ENCODE measurements around the gene LRRC8C. TPM values are rescaled to one million over a fixed set of nuclear protein-coding genes. Genes with fewer than 3 reads are reported as not detected.
A peak's percentile ranks its signal among the peaks of the same experiment; 100 is the strongest.
"Not testable (repeated sequence)": the region's sequence is repeated elsewhere in the genome, so short reads cannot be mapped to it uniquely, and the experiment has no call there.

The LRRC8C gene
- total RNA-seq, 1 donor from 2014 or later = 6.8 TPM

DNA sequence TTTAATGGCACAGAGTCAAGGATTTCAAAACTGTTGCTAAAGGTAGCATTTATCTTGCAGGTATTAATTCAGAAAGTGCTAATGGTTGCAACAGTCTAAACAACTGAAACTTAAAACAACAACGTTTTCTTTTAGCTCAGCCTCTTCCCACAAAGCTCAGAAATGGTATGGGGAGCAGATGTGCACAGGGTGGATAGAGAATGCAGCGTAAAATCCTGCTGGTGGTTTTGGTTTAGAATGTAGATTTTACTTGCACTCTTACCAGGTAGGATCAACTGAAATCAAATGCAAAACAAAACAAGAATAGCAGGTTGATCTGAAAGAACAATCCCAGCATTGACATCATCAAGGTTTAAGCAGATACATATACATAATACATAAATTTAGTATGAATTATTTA, 3.8 kb upstream of the LRRC8C start:
- DNase-seq (no peak), ATAC-seq (no peak)
- intact Hi-C loops (cut with micrococcal nuclease) = no loop called here

DNA sequence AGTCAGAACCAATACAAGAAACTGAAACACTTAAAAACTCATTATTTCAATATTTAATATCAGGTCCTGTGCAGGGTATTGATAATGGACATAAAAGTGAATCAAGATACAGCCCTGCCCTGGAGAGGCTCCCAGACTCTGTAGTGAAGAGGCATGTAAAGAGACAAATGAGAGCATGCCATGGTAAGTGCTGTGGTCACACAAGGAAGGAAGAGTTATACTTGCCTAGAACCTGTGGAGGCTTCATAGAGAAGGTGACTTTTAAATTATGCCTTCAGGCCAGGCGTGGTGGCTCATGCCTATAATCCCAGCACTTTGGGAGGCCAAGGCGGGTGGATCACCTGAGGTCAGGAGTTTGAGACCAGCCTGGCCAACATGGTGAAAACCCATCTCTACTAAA, 3.3 kb upstream of the LRRC8C start:
- ATAC-seq; DNase-seq; intact Hi-C loops (cut with micrococcal nuclease): not testable (repeated sequence)

DNA sequence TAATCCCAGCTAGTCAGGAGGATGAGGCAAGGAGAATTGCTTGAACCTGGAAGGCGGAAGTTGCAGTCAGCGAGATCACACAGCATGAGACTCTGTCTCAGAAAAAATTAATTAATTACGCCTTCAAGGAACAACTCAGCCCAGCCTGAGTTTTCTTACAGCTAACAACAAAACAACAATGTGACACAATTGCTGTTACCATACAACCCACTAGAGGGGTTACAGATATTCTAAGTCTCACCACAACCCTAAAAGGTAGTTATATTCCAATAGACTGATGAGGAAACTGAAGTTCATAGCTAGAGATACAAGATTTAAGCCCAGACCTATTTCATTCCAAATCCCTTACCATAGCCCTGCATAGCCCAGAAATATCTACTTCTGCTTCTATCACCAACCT, 2.9 kb upstream of the LRRC8C start:
- no peak for DNase-seq
- ATAC-seq = no peak
- intact Hi-C loops (cut with micrococcal nuclease) = no loop called here

DNA sequence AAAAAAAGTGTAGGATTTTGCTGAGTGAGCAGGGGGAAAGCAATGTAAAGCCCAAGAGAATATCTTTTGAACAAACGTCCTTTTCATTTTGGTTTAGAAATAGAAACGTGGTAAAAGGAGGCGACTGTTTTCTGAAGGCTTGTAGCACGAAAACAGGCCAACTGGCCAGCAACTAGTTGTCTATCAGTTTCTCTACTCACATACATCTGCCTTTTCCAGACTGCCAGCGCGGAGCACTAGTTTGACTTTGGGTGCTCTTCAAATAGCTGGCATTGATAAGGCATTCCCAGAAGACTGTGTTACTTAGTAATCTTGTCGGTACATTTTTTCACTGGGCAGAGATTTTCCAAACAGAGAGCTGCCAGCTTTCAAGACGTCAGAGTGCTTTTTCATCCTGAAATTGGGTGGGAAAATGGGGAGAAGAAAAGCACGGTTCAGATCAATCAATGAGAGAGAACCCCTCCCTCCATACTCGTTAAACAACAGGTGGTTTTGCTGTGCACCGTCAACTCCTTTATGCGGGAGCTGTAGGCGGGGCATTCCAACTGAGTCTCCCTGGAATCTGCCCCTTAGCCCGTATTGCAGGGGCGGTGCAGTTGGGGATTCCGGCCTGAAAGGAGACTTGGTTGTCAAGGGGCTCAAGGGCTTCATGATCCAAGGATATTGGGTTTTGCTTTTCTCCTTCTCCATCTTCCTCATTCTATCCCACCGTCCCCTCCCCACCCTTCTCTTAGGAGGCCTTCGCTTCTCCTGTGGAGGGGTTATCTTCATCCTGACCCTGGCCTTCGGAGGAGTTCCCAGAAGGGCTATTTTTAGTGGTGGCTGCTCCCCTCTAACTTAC, 884 bp upstream of the LRRC8C start:
- ATAC-seq (peak; percentile 26), DNase-seq (peak; percentile 45)
- intact Hi-C loops (cut with micrococcal nuclease) = loop anchor here (2.0 kb wide), 1 partner anchor 131 kb away; no protein-coding TSS in a partner anchor

DNA sequence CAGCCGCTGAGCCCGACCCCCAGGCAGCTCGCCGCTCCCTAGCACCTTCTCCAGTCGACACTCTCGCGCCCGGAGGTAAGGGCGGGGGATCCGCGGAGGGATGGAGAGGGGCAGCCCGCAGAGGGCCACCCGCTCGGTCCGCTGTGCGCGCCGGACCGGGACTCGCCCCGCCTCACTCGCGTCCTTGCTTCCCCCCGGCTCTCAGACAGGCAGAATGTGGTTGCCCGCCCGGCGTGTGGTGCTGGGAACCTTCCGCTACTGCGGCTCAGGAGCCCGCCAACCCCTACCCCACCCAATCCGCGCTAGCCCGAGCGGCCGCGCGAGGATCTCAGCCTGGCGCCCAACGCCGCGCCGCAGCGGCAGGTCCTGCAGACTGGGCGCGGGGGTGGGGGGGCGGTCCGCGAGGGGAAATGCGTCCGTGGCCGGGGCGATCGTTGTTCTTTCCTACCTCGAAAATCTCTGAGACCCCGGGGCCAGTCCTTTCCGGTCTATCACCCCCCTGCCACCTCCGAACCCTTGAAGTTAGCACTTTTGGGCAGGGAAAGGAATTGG, 404 bp downstream of the LRRC8C start:
- peak; percentile 71 for ATAC-seq
- DNase-seq = peak; percentile 78

DNA sequence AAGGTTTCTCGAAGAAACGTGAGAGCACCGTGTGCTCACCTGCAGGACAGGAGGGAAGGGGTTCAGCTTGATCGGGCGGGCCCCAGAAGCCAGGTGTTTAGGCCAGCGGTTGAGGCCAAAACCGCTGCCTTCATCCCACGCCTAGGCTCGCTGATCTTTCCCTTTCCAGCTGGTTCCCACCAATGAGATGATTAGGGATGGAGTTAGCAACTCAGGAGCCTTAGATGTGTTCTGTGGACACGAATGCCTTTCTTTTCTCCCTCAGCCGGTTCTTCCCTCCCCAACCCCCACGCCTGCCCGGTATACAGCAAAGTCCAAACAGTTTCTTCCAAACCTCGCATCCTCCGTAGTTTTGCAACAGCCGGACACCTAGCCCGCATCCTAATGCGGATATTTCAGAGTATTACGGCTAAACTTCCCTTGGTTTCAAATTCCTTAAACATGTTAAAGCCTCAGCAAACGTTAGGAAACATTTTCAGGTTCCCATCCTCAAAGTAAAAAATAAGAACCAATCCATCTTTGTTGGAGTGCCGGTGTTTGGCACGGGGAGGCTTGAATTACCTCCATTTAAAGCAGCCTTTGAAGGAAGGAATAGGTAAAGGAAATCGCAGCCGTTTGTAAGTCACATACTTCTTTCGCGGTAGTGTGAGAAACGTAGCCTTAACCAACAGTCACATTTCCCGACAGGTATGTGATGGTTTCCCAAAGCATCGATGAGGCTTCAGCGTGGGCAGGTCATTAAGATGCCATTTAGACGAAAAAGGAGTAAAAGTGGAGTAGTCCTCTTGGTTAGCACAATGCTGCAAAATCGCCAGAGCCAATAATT, 1.1 kb downstream of the LRRC8C start:
- DNase-seq (peak; percentile 29), ATAC-seq (peak; percentile 10)
- intact Hi-C loops (cut with micrococcal nuclease) = loop anchor here (2.0 kb wide), 1 partner anchor 129 kb away; no protein-coding TSS in a partner anchor

More for the DNA sequence above, 404 bp downstream of the LRRC8C start:
- intact Hi-C loops (cut with micrococcal nuclease) = loop anchor here (2.0 kb wide), 1 partner anchor 129 kb away; no protein-coding TSS in a partner anchor

DNA sequence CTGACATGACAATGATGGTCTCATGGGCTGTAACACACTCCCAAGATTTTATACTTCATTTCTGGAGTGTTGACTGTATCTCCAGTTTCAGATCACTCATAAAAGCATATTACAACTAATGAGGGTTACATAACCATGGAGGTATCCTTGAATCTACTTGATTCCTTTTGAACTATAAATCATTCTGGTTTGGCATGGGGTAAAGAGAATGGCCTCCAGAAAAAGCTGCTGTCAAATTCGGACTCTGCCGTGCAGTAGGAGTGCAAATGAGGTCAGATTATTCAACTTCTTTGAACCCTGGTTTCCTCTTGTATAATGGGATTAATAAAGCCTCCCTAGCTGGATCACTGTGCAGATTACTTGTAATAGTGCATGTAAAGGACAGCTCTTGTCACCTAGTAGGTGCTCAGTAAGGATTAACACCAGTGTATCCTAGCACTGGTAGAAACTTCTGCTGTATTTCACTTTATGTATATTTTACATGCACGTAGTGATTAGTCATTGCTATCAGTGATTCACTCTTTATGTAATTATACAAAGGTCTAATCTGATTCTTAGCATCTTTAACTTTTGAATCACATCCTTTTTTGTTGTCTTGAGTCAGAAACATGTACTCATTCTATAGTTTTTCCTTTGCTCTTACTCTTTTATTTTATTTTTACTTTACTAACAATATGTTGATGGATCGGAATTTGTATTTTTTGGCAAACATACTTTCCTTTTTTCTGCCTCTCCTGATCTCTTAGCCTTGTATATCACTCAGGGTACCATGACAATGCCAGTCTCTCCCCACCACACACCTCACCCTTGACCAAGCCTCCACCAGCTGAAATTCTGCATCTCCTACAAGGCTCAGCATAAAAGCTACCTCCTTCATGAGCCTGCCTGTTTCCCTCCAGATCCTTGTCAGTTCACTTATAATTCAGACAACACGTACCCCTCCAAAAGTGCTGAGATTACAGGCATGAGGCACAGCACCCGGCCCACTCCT, 3.2 kb downstream of the LRRC8C start:
- no peak for DNase-seq
- no peak for ATAC-seq
- intact Hi-C loops (cut with micrococcal nuclease) = no loop called here

DNA sequence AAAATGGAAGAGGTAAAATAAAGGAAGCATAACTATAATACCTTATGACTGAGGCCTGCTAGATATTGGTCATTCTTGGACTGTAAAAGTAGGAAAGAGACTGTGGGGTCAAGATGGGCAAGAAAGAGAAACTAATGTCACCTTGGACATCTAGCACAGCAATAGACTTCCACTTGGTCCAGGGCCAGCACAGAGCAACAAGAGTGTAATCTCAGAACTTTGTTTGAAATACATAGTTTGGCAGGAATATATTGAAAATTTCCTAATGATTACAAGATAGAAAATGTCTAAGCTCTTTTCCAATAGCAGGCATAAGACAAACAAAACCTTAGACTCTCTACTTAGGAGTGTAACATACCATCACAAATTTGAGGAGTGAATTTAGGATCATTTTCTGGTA, 4.6 kb downstream of the LRRC8C start:
- ATAC-seq (no peak), DNase-seq (no peak)
- intact Hi-C loops (cut with micrococcal nuclease) = no loop called here

DNA sequence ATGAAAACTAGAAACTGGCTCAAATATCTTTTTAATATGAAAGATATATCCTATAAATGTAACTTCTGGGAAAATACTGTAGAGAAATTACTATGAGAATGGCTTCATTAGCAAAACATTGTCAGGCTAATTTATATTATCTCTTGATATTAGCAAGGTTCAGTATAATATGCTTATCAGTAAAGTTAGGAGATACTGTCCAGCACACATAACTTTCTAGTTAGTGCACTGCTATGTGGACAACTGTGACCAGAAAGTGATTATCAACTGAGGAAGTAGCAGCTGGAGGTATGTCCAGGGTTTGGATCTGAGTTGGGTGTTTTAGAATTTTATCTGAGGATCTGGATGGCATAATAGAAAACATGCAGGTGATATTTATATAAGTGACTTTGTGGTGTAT, 7.5 kb downstream of the LRRC8C start:
- no peak for DNase-seq
- intact Hi-C loops (cut with micrococcal nuclease) = no loop called here
- ATAC-seq = no peak

DNA sequence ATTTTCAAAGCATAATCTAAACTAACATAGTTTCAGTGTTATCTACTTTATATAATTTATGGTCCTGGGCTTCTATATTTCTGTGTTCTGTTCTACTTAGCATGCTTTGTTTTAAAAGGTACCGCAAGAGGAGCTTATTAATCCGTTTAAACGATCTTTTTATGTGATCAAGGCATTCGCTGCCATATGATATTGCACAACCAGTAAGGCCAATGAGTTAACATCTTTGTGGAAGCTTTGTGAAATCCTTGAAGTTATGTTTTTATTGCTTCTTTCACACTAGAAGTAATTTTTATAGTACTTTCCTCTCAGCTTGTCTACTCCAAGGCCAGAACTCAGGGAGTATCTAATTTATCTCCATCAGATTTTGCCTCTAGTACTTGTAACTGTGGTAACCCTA, 8.9 kb downstream of the LRRC8C start:
- DNase-seq = no peak
- intact Hi-C loops (cut with micrococcal nuclease) = no loop called here
- no peak for ATAC-seq

DNA sequence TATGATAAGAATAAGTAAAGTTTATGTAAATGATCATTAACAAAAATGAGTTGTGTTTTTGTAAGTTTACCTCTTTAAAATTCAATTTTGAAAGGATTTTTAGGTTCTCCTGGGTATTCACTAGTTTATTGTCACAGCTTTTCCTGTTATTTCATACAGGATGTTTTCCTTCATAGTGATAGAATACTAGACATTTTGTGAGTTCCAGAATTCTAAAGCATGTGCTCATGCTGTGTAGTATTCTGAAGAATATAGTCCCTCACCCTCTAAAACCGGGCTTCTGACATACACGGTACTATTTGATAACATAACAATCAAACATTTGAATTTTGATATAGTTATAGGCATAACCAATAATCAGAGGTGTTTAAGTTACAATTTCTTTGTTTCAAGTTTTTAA, 10.7 kb downstream of the LRRC8C start:
- DNase-seq (no peak), ATAC-seq (no peak)
- intact Hi-C loops (cut with micrococcal nuclease) = no loop called here

DNA sequence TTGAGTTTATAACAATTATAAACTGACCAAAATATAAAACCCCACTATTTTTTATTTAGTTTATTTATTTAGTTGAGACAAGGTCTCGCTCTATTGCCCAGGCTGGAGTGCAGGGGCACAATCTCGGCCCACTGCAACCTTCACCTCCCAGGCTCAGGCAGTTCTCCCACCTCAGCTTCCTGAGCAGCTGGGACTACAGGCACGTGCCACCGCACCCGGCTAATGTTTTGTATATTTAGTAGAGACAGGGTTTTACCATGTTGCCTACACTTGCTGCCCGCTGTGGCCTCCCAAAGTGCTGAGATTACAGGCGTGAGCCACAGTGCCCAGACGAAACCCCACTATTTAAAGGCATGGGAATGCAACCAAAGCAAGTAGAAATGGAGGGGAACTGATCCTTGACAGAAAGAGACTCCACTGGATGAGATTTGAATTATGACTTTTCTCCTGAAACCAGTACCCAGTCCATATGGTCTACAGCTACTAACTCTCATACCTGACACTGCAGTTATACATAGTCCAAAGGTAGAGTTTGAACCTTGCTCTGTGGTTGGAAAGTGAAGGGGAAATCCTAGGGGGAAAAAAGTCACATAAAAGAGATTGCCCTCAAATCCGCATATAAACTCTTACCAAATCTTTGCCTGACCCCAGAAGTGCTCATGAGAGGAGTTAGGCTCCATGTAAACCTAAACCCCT, 11.3 kb downstream of the LRRC8C start:
- intact Hi-C loops (cut with micrococcal nuclease) = no loop called here
- DNase-seq (no peak), ATAC-seq (no peak)

DNA sequence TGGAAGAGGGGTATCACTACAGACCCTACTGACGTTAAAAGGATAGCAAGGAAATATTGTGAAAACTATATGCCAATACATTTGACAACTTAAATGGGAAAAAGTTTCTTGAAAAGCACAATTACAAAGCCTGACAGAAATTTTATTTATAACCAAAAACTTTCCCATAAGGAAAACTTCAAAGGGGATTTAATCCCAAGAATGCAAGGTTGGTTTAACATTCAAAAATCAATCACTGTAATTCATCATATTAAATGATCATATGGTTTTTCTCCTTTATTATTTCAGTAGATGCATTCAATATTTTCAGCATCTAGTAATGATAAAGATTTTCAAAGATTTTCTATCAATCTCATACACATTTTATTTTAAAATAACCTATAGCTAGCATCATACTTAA, 13.3 kb downstream of the LRRC8C start:
- DNase-seq (no peak), ATAC-seq (no peak)
- intact Hi-C loops (cut with micrococcal nuclease) = no loop called here

DNA sequence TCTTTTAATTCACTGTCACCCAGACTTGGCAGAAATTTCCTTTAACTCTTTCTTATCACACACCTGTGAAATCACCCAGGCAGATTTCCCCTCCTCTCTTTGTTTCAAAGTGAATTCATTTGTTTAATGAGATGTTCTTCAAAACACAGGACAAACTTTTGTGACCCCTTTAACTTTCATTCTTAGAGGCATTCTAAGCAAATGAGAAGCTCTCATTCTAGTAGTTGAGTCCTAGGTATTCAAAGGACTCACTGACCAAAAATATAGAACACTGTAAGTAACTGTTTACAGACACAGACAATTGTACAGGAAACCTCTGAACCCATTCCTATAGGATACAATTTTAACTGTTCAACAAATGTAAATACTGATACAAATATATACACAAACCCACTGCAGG, 16.9 kb downstream of the LRRC8C start:
- no peak for ATAC-seq
- intact Hi-C loops (cut with micrococcal nuclease) = no loop called here
- no peak for DNase-seq

DNA sequence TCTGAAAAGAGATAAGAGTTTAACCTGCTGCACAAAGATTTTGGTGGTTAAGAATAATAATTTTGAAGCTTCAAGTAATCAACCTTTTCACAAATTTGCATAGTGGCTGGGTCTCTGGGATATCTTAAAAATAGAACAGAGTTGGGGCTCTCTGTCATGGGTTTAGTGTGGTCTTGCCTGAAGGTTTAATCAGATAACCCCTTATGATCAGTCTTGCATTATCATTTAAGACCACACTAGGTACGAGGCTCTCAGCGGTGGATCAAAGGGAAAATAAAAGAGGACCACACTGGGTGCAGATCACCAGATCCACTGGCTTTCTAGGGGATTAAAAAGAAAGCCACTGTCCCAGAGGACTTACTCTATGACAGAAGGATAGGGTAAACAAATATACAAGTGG, 19.5 kb downstream of the LRRC8C start:
- ATAC-seq = no peak
- intact Hi-C loops (cut with micrococcal nuclease) = no loop called here
- DNase-seq = no peak

DNA sequence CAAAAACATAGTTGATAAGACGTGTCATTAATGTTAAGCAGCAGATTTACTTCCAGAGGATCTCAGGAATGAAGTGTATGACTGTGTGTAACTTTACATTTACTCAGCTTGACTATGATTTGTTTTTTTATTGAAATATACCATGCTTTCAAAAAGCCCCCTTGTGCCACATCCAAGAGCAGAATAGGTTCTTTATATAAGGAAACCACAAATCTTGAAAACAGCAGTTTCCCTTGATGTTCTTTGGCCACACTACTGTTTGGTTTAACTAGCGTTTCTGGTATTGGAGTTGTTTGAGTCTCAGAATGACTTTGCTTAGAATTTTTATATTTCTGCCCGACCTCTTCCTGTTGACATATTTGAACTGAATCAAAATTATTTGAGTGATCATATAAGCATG, 25.0 kb downstream of the LRRC8C start:
- DNase-seq = no peak
- ATAC-seq = no peak
- intact Hi-C loops (cut with micrococcal nuclease) = no loop called here

DNA sequence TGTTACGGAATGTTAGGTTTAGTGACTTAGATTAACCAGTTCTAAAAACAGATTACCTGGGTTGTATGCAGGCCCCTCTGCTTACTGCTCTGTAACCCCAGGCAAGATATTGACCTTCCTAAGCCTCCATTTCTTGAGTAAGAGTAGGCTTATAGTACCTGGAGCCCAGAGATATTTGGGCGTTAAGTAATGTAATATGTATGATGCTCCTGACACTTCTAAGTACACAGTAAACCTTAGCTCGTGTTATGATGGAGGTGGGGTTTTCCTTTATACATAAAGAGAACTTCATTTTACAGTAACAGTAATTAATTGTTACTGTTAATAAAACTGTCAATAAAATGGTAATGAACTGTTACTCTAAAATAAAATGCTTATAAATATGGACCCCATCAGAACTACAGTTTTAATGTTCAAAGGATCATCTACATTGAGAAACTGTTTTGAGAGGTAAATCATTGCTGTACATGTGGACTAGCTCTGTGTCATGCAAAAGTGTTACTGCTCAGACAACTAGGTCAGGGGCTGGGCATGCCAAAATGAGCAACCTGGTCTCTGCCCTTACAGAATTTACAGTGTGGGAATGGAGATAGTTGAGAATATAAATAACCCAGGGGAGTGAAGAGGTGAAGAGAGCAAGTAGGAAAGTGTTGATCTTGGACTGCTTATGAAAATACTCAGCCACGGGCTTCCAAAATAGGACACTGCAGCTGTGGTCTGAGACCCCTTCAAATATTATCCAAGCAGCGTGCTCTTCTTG, 26.6 kb downstream of the LRRC8C start:
- peak; percentile 95 for ATAC-seq
- intact Hi-C loops (cut with micrococcal nuclease) = no loop called here
- peak; percentile 31 for DNase-seq

Data from left ventricle myocardium superior (tissue), 1 donor.